Coronary artery (tissue), 2 donors: ENCODE measurements around the gene ATXN3.

Source experiments
- DNase-seq: peaks from one replicate; pipeline ENCODE4 v3.0.0-alpha.2; 2017; ENCODE audit warnings: low spot score
- H3K27ac ChIP-seq, 2 donors: fragments of 200-600 bp; sonication (generic); one replicate each; pipeline ENCODE4 v1.5.1; 2016 to 2019
- H3K4me3 ChIP-seq: fragments of 200-600 bp; sonication (generic); 2 replicates; pipeline ENCODE4 v1.5.1; 2016; ENCODE audit warnings: mild to moderate bottlenecking, moderate library complexity
- TF ChIP-seq, protein P1 (sequence below): fragments of 200-600 bp; sonication (generic); IDR thresholded peaks from one replicate; pipeline ENCODE4 v1.5.1; 2019; ENCODE audit warnings: antibody characterized with exemption

Gene ATXN3

DNA sequence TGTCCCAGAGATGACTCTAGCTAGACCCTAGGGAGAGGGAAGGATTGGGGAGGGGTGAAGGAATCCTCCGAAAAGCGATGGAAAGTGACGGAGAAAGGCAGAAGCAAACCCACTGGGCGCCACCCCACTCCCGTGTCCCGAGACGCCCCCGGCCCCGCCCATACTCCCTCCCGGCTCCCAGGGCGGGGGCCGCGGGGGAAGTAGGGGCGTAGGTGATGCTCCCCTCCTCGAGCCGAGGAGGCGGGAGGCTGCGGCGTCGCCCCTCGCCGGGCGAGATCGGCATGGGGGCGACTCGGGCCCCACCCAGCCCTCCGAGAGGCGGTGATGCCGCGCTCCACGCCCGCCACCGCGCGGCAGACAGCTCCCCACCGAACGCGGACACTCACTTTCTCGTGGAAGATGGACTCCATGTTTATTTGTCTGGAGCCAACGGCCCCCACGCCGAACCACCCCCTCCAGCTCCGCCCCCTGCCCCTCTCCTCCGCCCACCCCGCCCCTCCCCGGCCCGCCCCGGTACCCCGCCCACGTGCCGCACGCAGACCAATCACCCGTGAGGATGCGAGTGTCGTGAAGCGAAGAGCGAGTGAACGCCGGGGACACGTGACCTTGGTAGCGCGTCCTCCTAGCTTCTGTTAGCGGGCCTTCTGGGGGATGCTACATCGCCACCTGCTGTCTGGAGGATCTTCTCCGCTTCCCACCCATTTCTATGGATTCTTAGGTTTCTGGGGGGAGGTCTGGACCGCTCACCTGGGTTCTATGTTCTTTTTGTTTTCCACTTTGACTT is at the start of gene ATXN3:
Gene ATXN3, minus strand, starts transcription at position 440 of the 784 bp plus-strand sequence. Its CDS starts 30 bp downstream, at position 410.
- TF ChIP-seq, protein P1, sequence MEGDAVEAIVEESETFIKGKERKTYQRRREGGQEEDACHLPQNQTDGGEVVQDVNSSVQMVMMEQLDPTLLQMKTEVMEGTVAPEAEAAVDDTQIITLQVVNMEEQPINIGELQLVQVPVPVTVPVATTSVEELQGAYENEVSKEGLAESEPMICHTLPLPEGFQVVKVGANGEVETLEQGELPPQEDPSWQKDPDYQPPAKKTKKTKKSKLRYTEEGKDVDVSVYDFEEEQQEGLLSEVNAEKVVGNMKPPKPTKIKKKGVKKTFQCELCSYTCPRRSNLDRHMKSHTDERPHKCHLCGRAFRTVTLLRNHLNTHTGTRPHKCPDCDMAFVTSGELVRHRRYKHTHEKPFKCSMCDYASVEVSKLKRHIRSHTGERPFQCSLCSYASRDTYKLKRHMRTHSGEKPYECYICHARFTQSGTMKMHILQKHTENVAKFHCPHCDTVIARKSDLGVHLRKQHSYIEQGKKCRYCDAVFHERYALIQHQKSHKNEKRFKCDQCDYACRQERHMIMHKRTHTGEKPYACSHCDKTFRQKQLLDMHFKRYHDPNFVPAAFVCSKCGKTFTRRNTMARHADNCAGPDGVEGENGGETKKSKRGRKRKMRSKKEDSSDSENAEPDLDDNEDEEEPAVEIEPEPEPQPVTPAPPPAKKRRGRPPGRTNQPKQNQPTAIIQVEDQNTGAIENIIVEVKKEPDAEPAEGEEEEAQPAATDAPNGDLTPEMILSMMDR: peak; percentile 64

DNA sequence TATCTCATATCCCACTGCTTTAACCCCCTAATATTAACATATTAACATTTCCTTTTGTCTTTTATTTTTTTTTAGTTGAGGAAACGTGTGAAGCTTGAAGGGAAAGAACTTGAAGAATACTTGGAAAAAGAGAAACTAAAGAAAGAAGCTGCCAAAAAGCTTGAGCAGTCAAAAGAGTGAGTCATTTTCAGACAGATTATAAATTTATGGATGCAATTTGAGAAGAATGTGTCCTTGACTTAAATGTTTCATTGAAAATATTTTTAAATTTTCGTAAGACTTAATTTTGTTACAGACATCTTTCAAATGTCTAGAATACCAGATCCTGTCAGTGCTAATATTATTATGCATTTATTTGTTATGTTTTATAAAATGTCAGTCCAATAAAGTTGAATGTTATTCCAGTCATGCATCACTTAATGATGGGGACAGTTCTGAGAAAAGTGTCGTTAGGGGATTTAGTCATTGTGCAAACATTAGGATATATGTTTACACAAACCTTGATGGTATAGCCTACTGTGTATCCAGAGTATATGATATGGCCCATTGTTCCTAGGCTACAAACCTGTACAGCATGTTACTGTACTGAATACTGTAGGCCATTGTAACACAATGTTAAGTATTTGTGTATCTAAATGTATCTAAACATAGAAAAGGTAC is 48.0 kb upstream of the ATXN3 start:
- H3K4me3 ChIP-seq: no peak overlapping the region
- TF ChIP-seq, protein P1: no peak
- DNase-seq: no peak
- no peak overlapping the region for H3K27ac ChIP-seq

More for the DNA sequence above, at the start of gene ATXN3:
- peak; percentile 98 for DNase-seq
- peak within 1 kb of the TSS; percentile 93 to 98 for H3K27ac ChIP-seq
- peak within 1 kb of the TSS; percentile 95 for H3K4me3 ChIP-seq

DNA sequence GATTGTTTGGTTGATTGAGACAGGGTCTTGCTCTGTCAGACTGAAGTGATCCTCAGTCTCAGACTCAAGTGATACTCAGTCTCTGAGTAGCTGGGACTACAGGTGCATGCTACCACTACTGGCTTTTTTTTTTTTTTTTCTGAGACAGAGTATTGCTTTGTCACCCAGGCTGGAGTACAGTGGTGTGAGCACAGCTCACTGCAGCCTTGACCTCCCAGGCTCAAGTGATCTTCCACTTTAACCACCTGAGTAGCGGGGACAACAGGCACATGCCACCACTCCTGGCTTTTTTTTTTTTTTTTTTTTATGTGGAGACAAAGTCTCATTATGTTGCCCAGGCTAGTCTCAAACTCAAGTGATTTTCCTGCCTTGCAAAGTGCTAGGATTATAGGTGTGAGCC is 47.2 kb upstream of the ATXN3 start:
- H3K27ac ChIP-seq: no peak overlapping the region
- no peak overlapping the region for H3K4me3 ChIP-seq
- no peak for DNase-seq
- TF ChIP-seq, protein P1: no peak

DNA sequence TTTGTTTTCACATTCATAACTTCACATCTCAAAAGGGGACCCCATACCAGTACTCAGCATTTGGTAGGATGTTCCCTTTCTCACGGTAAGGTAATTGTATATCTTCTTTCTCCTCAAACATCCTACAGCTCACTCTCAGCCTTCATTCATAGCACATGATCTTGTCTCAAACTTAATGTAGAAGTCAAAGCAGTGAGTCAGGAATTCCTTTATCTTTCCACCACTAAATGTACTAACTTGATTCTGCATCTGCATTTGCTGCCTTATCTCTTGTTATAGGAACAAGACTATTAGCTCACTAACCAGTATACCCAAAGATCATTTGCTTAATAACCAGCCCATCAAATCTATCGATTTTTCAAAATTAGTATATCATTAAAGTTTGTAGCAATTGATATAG is 38.3 kb upstream of the ATXN3 start:
- DNase-seq: no peak

DNA sequence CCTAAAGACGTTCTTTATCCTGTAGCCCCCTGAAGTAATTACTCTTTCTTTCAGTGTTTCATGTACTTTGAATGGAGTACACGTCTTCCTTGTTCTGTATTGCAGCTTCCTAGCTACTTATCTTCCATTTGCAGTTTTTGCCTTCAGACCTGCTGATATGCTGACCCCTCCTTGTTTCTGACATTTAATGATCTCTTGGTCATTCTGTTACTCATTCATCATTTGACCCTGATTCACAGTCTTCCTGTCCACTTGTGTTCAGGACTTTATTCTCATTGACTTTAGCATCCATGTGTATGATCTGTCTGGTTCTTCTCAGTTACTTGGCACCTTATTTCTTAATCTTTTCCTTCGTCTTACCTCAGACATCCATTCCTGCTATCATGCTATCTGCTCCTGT is 37.6 kb upstream of the ATXN3 start:
- no peak overlapping the region for H3K4me3 ChIP-seq
- DNase-seq: no peak
- H3K27ac ChIP-seq: no peak overlapping the region
- TF ChIP-seq, protein P1: no peak

More for the DNA sequence above, 38.3 kb upstream of the ATXN3 start:
- Histone ChIP-seq H3K27ac (no peak overlapping the region), H3K4me3 (no peak overlapping the region)
- TF ChIP-seq, protein P1: no peak

DNA sequence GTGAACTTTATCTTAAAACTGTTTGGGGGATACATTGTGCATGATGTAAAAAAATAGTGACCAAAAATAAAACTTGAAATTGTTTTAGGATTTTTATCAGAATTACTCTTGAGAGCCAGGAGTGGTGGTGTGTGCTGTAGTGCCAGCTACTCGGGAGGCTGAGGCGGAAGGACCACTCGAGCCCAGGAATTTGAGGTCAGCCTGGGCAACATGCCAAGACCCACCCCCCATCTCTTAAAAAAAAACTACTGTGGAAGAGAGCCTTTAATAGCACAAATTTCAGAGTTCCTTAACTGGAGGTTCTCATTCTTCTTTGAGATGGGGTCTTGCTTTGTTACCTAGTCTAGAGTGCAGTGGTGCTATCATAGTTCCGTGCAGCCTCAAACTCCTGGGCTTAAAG is 36.9 kb upstream of the ATXN3 start:
- Histone ChIP-seq H3K27ac (no peak overlapping the region), H3K4me3 (no peak overlapping the region)
- no peak for DNase-seq
- TF ChIP-seq, protein P1: no peak
